ENCODE results near the gene NRL.

GRCh38 chr14:24122898-24123297 lies 8.1 kb upstream of the NRL start:
- TF ChIP-seq, protein P1, sequence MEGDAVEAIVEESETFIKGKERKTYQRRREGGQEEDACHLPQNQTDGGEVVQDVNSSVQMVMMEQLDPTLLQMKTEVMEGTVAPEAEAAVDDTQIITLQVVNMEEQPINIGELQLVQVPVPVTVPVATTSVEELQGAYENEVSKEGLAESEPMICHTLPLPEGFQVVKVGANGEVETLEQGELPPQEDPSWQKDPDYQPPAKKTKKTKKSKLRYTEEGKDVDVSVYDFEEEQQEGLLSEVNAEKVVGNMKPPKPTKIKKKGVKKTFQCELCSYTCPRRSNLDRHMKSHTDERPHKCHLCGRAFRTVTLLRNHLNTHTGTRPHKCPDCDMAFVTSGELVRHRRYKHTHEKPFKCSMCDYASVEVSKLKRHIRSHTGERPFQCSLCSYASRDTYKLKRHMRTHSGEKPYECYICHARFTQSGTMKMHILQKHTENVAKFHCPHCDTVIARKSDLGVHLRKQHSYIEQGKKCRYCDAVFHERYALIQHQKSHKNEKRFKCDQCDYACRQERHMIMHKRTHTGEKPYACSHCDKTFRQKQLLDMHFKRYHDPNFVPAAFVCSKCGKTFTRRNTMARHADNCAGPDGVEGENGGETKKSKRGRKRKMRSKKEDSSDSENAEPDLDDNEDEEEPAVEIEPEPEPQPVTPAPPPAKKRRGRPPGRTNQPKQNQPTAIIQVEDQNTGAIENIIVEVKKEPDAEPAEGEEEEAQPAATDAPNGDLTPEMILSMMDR (IDR thresholded peaks at IDR 0.05): no peak
- no peak for TF ChIP-seq POLR2A (IDR thresholded peaks at IDR 0.05)
